HG03521 (cell line): ENCODE results near the gene AFF2.

Source experiments
- ATAC-seq: cut with Tn5 transposase; IDR thresholded peaks from one replicate; pipeline ENCODE4 v1.9.1; 2021; ENCODE audit warnings: mild to moderate bottlenecking, moderate library complexity; ENCODE audit not compliant: unreplicated experiment

The AFF2 gene

DNA sequence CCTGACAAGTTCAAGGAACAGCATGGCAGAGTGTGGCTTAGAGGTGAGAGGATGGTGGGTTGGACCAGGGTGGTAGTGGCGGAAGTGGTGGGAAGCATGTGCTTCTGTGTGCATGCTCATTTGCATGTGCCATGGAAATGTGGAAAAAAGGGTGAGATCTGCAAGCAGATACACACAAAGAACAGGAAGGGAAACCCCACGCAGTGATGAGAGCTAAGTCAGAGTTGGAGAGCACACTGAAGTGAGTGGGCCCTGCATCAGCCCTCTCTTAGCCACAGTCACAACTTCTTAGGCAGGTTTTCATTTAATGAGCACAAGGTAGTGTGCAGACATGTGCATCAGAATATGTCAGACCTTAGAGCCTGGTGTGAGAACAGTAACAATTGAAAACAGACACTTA lies 483.8 kb downstream of the AFF2 start:
- no peak for ATAC-seq

DNA sequence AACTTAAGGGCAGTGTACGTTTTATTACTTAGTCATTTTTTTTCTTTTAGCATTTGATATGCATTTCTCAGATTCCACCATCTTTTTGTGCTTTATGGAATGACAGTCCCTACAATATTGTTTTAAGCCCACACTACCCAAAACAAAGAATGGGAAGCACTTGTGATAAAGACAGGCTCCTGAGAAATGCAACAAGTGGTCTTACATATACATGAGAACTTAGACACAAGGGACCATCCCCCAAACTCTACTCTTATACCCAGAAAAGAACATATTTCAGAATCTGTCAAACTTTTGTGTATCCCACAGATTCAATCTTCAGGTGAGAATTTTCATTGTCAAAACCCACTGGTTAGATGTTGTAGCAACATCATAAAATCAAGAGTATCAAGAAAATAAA lies 491.1 kb downstream of the AFF2 start:
- no peak for ATAC-seq

DNA sequence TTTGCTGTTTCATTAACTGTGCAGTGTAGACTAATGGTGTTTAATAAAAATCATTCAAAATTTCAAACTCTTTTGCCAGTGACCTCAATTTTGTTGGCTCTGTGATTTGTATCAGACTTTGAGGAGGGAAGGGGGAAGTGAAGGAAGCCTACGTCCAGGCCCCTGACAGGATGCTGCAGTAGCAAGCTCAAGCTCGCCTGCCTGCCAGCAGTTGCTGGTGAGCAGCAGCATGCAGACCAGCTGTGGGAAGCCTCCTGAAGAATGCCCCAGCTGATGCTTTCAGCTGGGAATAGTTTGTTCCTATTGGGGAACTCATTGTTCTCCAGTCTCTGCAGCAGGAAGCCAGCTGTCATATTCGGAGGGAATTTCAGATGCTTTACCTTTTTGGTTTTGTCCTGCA lies 495.2 kb downstream of the AFF2 start:
- ATAC-seq, result no peak

DNA sequence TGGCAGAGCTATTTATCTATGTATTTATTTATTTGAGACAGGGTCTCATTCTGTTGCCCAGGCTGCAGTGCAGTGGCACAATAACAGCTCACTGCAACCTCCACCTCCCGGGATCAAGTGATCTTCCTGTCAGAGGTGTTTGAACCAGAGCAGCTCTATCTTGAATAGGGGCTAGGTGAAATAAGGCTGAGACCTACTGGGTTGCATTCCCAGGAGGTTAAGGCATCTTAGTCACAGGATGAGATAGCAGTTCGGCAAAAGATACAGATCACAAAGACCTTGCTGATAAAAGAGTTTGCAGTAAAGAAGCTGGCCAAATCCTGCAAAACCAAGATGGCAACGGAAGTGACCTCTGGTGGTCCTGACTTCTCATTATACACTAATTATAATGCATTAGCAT lies 501.9 kb downstream of the AFF2 start:
- ATAC-seq, result no peak

DNA sequence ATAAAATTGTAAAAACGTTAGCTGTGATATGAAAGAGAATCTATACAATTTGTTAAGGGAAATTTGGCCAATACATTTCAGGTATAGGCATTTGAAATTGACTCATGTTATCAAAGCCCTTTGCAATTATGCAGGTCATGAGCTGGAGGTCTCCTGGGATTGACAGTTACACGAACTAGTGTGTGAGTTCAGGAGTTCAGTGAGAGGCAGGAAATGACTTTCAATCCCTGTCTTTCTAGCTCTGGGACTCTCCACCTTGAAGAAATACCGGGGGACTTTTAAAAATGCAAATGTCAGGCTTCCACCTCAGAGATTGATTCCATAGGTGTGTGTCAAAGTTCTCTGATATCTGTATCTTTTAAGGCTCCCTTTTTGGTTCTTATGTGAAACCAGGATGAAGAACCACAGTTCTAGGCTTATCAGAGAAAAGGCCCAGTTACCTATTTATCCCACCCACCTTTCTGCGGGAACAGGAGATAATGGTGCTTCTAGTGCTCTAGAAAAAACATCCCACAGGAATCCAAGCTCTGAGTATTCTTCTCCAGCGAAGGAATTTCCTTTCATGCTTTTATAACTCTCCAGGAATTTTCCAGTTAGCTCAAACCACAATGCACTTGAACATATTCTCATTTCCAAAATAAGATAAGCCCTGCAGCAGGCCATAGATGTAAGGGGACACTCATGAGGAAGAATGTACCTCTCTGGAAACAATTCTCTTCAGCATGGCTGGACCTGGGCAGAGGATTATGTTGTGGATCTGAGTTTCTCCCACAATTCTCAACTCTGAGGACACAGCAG lies 503.6 kb downstream of the AFF2 start:
- ATAC-seq, result no peak

DNA sequence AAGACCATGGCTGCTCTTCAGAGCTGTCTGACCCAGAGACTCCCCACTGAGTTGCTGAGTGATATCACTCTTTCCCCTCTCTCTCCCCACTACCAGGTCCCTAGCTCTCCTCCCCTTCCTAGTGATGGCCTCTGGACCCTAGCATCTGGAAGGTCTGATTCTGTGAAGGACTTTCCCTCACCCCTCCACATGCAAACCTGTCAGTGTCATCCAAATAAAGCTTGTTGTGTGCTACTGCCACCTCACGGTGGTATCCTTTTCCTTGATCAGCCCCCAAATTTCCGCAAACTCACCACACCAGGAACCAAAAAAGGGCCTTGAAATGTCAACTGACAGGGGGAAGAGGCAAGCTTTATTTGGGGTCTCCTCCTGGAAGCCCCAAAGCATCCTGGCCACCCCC lies 504.5 kb downstream of the AFF2 start:
- no peak for ATAC-seq

DNA sequence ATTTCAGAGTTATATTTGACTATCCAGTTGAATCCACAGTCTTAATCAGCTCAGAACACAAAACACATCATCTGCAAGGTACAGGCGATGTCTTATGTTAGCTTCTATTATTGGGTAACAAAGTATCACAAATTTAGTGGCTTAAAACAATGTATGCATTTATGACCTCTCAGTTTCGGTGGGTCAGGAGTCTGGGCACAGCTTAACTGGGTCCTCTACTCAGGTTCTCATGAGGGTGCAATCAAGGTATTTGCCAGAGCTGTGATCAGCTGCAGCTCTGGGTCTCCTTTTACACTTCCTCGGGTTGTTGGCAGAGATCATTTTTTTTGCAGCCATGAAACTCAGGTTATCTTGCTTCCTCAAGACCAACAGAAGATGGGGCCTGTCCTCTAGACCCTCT lies 505.8 kb downstream of the AFF2 start:
- ATAC-seq, result no peak

DNA sequence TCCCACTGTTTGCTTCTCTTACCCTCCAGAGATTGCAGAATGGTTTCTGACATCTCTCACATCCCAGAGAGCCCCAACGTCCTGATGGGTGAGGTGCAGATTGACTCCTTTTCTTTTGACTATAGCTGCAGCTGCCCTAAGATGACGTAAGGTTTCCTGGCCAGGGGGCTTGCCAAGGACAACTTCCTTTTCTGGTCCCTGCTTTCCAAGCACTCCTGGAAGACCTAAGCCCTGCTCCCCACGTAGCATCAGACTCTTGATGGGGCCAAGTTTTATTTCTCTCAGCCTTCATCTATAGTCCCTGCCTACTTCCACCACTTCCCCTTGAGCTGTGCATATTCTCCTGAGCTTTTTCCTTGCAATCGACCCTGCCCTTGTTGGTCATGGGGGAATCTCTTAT lies 507.0 kb downstream of the AFF2 start:
- no peak for ATAC-seq

DNA sequence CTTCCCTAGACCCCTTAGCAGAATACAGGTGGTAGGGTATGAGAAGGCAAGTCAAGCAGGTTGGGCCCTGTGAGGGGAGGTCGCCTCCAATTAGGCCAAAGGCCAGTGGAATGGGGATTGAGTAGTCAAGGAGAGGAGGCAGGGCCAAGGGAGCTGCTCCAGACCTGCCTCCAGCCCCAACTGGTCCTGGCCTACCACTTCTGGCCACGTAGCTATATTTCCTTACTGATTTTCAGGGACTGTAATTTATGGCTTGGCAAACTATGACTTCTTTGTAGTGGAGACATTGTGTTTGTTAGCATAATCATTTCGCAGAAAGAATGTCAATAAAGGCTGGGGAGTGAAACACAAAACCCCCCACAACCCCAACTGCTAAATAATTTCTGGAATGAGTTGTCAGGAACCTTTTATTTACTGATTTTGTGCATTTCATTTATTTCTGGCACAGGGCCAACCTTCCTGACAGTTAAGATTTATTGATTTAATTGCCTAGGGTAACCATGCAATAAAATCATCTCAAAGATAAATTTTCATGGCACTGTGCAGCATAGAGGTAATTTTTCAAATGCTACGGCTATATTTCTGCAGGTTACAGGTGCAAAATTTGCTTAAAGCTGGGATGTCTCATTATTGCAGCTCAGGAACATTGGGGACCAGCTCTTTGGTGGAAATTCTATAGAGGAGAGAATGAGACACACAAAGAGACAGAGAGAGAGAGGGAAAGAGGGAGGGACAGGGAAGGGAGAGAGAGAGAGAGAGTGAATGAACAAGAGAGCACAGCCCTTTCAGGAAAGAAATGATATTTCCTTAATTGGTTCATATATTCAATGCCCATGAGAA lies 509.8 kb downstream of the AFF2 start:
- no peak for ATAC-seq

DNA sequence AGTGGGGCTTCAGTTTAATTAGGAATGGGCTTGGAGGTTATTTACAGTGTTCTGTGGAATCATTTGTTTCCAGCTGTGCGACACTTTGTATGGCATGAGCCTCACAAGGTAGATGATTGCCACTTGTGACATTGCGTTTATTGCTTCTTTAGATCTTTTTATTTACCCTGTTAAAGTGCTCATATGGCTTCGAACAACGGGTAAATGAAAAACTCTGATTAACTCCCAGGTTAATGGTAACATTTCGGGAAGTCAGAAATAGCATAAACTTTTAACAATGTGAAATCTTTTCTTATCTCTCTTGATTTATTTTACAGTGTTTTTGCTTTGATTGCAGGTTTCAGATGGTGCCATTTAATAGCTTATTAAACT lies 510.4 kb downstream of the AFF2 start:
- ATAC-seq, result no peak

DNA sequence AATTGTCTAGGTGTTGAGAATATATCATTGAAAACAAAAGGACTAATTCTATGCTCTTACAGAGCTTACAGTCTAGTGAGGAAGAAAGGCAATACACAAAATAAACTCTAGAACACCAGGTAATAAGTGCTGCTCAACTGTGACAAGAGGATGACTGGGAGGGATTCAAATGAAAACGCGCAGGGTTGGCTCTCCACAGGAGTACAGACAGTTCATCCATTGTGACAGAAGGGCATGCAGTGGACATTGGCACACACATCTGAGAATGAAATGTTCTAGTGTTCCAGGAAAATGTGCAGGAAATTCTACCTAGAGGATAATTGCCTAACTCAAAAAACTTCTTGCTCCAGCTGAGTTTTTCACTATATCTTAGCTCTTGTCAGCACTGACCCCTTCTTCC lies 512.7 kb downstream of the AFF2 start:
- no peak for ATAC-seq

DNA sequence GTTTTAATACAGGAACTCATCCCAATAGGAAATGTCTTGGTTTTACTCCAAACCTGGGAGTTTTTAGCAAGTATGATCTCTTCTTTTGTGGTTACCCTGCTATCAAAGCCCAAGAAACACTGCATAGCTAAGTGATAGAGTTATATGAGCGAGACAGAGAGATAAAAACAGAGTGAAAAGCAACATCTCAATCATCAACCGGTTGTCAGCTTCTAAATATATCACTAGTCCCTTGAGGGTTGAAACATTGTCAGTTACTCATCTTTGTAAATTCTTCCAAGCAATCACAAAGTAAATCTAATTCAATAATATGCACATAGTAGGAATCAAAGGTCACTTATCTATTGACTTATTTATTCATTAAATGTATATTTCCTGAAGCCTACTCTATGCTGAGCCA lies 520.7 kb downstream of the AFF2 start:
- no peak for ATAC-seq

DNA sequence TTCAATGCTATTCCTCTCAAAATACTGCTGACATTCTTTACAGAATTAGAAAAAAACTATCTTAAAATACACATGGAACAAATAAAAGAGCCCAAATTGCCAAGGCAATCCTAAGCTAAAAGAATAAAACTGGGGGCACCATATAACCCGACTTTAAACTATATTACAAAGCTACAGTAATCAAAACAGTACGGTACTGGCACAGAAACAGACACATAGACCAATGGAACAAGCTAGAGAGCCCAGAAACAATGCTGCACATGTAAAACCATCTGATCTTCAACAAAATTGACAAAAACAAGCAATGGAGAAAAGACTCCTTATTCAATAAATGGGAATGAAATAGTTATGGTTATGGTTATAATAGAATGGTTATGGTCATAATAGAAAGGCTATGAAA lies 522.1 kb downstream of the AFF2 start:
- no peak for ATAC-seq

DNA sequence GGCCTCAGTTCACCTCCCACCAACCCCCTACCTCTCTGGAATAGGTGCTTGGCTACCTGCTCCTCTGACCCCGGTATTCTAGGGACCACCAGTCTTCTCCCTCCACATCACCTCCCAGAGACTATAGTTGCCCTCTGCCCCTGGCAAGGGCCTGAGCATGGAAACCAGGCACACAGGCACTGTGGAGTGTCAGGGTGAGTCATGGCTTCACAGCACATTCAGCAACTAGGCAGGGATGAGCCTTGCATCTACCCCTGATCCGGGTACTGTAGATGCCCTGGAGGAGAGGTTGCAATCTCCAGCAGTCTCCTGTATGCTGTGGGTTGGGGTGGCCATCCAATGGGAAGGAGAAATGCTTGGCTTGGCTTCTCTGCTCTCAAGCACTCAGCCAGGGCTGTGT lies 532.0 kb downstream of the AFF2 start:
- ATAC-seq, result no peak

DNA sequence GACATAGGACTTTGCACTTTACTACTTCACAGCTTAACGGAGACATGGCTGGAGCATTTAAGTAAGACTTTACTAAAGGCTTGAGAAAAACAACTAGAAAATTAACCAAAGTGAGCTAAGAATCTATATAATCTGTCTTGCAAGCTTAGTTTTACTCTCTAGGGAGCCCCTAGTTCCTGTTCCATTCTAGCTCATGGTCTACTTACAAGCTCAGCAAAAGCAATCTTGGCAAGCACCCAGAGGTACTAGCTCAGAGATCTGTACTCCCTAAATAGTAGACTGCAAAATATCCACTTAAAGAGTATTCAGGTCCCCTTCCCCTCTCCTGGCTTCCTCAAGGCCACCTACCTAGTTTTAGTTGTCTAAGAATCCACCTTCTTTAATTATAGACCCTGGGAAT lies 535.7 kb downstream of the AFF2 start:
- no peak for ATAC-seq

DNA sequence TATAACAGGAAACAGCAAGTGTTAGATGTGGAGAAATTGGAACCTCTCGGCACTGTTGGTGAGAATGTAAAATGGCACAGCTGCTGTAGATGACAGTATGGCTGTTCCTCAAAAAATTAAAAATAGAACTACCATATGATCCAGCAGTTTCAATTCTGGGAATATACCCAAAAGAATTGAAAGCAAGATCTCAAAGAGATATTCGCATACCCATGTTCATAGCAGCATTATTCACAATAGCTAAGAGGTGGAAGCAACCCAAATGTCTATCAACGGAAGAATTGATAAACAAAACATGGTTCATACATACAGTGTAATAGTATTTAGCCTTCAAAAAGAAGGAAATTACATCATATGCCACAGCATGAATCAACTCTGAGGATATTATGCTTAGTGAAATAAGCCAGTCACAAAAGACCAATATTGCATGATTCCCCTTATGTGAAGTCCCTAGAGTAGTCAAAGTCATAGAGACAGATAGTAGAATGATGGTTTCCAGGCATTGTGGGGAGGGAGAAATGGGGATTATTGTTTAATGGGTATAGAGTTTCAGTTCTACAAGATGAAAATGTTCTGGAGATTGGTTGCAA lies 537.0 kb downstream of the AFF2 start:
- ATAC-seq, result no peak

DNA sequence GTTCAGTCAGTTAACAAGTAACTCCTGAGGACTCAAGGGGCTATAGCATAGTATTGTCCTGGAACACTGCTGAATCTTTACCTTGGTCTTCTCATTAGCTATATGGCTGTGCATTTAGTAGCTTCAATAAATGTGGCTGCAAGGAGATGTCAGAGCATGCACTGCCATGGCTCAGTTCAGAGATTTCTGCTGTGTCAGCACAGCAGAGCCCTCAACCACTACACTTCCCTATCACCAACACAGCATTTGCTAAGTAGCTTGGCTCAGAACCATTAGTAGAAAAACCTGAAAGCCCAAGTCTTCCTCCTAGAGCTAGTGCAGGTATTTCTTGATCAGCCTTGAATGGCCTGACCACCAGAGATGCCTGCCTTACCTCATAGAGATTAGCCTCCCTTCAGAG lies 538.6 kb downstream of the AFF2 start:
- ATAC-seq, result no peak

DNA sequence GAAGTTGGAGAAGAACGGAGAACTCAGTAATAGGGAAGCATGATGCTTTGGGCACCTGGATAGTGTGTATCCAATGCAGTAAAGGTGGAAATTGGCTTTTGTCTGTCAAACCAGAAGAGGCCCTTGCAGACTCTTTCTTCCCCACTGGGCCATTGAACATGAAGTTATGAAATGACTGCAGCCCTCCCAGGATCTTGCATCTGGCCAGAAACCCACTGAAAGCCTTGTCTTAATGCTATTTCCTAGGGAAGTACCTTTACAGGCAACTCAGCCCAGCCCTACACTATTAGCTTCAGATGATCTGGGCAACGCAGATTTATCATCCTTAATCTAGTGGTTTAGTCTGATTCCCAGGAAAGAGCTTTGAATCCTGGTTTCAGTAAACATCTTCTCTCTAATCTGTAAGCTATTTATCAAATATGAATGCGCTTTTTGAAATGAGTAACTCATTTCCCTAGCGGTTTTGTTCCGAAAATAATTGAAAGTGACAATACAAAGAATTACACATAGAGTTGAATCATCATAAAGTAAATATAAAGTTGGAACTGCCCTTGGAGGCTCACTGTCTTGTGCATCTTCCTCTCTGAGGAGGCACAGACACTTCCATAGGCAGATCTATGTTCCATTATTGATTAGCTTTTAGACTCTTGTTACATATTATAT lies 540.6 kb downstream of the AFF2 start:
- no peak for ATAC-seq

DNA sequence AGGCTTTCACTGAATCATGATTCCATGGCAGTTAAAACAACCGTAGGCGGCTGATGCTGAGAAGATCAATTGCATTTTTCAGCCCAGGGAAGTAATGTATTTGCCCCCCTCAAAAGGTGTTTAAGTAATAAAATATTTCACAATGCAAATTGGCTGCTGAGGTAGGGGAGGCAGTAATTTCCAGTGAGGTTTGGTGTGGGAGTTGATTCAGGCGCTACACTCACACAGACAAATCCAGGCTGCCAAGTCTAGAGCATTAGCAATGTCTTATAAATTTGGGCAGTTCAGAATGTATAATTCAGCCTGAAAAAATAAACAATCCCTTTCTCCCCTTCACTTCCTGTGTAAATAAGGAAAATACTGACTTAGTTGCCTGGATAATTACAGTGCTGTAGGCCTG lies 543.0 kb downstream of the AFF2 start:
- ATAC-seq, result no peak

DNA sequence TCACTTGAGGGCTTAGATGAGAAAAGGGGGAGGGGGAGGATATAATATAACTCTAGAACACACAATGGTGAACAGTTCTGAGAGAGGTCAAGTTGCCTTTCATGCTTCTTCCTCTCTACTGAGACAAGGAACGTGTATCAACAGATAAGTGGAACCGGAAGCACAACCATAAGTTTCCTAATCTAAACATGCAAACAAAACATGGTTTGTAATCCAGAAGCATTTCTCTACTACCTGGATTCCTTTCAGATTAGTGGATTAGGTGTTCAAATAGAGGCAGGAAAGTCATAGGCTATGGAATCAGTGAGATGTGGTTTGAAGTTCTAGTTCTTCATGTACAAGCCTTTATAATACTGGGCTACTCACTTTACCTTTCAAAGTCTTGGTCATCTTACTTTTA lies 544.1 kb downstream of the AFF2 start:
- ATAC-seq, result no peak

DNA sequence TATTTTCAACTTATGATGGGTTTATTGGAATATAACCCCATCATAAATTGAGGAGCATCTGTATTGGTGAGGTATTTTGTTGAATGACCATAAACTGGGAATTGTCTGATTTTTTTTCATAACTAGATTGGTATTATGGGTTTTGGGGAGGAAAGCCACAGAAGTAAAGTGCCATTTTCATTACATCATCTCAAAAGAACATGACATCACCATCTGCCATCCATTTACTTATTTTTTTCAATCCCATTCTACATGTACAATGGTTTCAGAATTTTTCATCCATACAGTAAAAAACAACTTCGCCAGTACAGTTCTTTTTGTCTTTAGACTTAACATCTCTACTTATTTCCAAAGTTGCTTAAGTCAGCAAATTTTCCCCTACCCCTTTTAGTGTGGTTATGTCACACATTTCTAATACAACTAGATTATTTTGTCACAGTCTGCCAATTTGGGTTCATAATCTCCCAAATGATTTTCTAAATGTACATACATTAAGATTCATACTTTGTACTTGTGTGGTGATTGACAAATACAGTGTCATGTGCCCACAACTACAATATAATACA lies 545.3 kb downstream of the AFF2 start:
- ATAC-seq, result no peak
